MM.1S (cell line): Measurements from ENCODE around the gene FKBP7.

Experiments used
- DNase-seq: peaks from one replicate; pipeline ENCODE4 v3.0.0-alpha.2; 2015
- H2AFZ ChIP-seq: fragments of 300-600 bp; sonication (generic); 2 replicates; pipeline ENCODE4 v1.6.0; 2016; ENCODE audit warnings: antibody characterized with exemption, low read length
- H3F3A ChIP-seq: fragments of 300-600 bp; sonication (generic); 2 replicates; pipeline ENCODE4 v1.6.1; 2016; ENCODE audit warnings: mild to moderate bottlenecking, antibody characterized with exemption, low read length, moderate library complexity, mixed read lengths; ENCODE audit not compliant: insufficient read depth
- H3K27ac ChIP-seq: fragments of 300-600 bp; sonication (generic); 2 replicates; pipeline ENCODE4 v1.5.1; 2016; ENCODE audit warnings: mild to moderate bottlenecking, low read length
- H3K27me3 ChIP-seq: fragments of 300-600 bp; sonication (generic); replicated peaks from 2 replicates; pipeline ENCODE4 v1.6.0; 2016; ENCODE audit warnings: low read length; ENCODE audit not compliant: insufficient read depth
- H3K36me3 ChIP-seq: fragments of 300-600 bp; sonication (generic); replicated peaks from 2 replicates; pipeline ENCODE4 v1.6.1; 2016; ENCODE audit warnings: mild to moderate bottlenecking, low read length, mixed read lengths; ENCODE audit not compliant: insufficient read depth
- H3K4me1 ChIP-seq: fragments of 300-600 bp; sonication (generic); 2 replicates; pipeline ENCODE4 v1.6.1; 2016; ENCODE audit warnings: low read length, mixed read lengths
- H3K4me2 ChIP-seq: fragments of 300-600 bp; sonication (generic); 2 replicates; pipeline ENCODE4 v1.6.0; 2016; ENCODE audit warnings: low read depth, low read length
- H3K4me3 ChIP-seq: fragments of 300-600 bp; sonication (generic); 2 replicates; pipeline ENCODE4 v1.5.1; 2016; ENCODE audit warnings: low read length, mixed read lengths
- H3K79me2 ChIP-seq: fragments of 300-600 bp; sonication (generic); 2 replicates; pipeline ENCODE4 v1.6.1; 2016; ENCODE audit warnings: mixed run types, low read length, mixed read lengths
- H3K9ac ChIP-seq: fragments of 300-600 bp; sonication (generic); 2 replicates; pipeline ENCODE4 v1.6.1; 2016; ENCODE audit warnings: low read length, mixed read lengths
- H3K9me2 ChIP-seq: fragments of 300-600 bp; sonication (generic); replicated peaks from 2 replicates; pipeline ENCODE4 v1.6.1; 2016; ENCODE audit warnings: mild to moderate bottlenecking, low read length, mixed read lengths; ENCODE audit not compliant: insufficient read depth
- H3K9me3 ChIP-seq: fragments of 300-600 bp; sonication (generic); replicated peaks from 2 replicates; pipeline ENCODE4 v1.6.1; 2016; ENCODE audit warnings: mild to moderate bottlenecking, low read length, mixed read lengths; ENCODE audit not compliant: insufficient read depth
- H4K20me1 ChIP-seq: fragments of 300-600 bp; sonication (generic); 2 replicates; pipeline ENCODE4 v1.6.1; 2016; ENCODE audit warnings: mild to moderate bottlenecking, low read length, moderate library complexity, mixed read lengths; ENCODE audit not compliant: insufficient read depth
- CTCF ChIP-seq: fragments of 300-600 bp; sonication (generic); IDR thresholded peaks from 2 replicates; pipeline ENCODE4 v1.5.1; 2016; ENCODE audit warnings: antibody characterized with exemption, low read length, mixed read lengths
- EZH2 ChIP-seq: fragments of 300-600 bp; sonication (generic); optimal IDR thresholded peaks from 2 replicates; pipeline ENCODE3; 2017; ENCODE audit warnings: low read depth, mild to moderate bottlenecking, antibody characterized with exemption, low read length, mixed read lengths
- EZH2phosphoT487 ChIP-seq: fragments of 300-600 bp; sonication (generic); IDR thresholded peaks from 2 replicates; pipeline ENCODE4 v1.6.1; 2018; ENCODE audit warnings: antibody characterized with exemption, low read length

The FKBP7 gene

GRCh38 chr2:178506949-178507348 lies 28.5 kb upstream of the FKBP7 start:
- TF ChIP-seq CTCF (no peak), EZH2 (no peak), EZH2phosphoT487 (no peak)
- H3K9me2 ChIP-seq = no peaks in the 10 kb centered on the region
- no peak overlapping the region for H2AFZ ChIP-seq
- H3K79me2 ChIP-seq = no peaks in the 10 kb centered on the region
- no peaks in the 10 kb centered on the region for H3K9me3 ChIP-seq
- no peak overlapping the region for H3K9ac ChIP-seq
- peaks cover 9% of the 10 kb centered on the region for H3K36me3 ChIP-seq
- H3K4me2 ChIP-seq = no peak overlapping the region
- no peaks in the 10 kb centered on the region for H3K27me3 ChIP-seq
- H3K4me3 ChIP-seq = no peak overlapping the region
- no peaks in the 10 kb centered on the region for H4K20me1 ChIP-seq
- no peak for DNase-seq
- H3K27ac ChIP-seq = no peak overlapping the region
- H3K4me1 ChIP-seq = no peaks in the 10 kb centered on the region
- no peaks in the 10 kb centered on the region for H3F3A ChIP-seq

GRCh38 chr2:178506524-178506923 lies 28.1 kb upstream of the FKBP7 start:
- H3K79me2 ChIP-seq = no peaks in the 10 kb centered on the region
- no peak overlapping the region for H3K4me2 ChIP-seq
- no peaks in the 10 kb centered on the region for H3K9me2 ChIP-seq
- TF ChIP-seq CTCF = no peak
- no peak for TF ChIP-seq EZH2
- TF ChIP-seq EZH2phosphoT487 = no peak
- DNase-seq = no peak
- no peak overlapping the region for H3K4me3 ChIP-seq
- no peak overlapping the region for H3K27ac ChIP-seq
- H3F3A ChIP-seq = no peaks in the 10 kb centered on the region
- H3K27me3 ChIP-seq = no peaks in the 10 kb centered on the region
- H4K20me1 ChIP-seq = no peaks in the 10 kb centered on the region
- H3K36me3 ChIP-seq = peaks cover 13% of the 10 kb centered on the region
- no peak overlapping the region for H3K9ac ChIP-seq
- no peaks in the 10 kb centered on the region for H3K4me1 ChIP-seq
- no peak overlapping the region for H2AFZ ChIP-seq
- H3K9me3 ChIP-seq = no peaks in the 10 kb centered on the region

- H3K27ac ChIP-seq = no peak overlapping the region
- H3K4me3 ChIP-seq = no peak overlapping the region
- no peaks in the 10 kb centered on the region for H3K9me2 ChIP-seq
- no peaks in the 10 kb centered on the region for H3K4me1 ChIP-seq
- H2AFZ ChIP-seq = no peak overlapping the region
- no peaks in the 10 kb centered on the region for H3K79me2 ChIP-seq
- no peak for DNase-seq
- TF ChIP-seq CTCF = no peak
- TF ChIP-seq EZH2phosphoT487 = no peak
- TF ChIP-seq EZH2 = no peak
- no peak overlapping the region for H3K9ac ChIP-seq
- no peaks in the 10 kb centered on the region for H3K27me3 ChIP-seq
- H4K20me1 ChIP-seq = no peaks in the 10 kb centered on the region
- peaks cover 13% of the 10 kb centered on the region for H3K36me3 ChIP-seq
- no peak overlapping the region for H3K4me2 ChIP-seq
- H3F3A ChIP-seq = no peaks in the 10 kb centered on the region
- no peaks in the 10 kb centered on the region for H3K9me3 ChIP-seq
These were observed 27.7 kb upstream of the FKBP7 start for GRCh38 chr2:178506101-178506500.
